Gastrocnemius medialis (tissue), 4 donors: ENCODE measurements around the gene FARSB. TPM values are rescaled to one million over a fixed set of nuclear protein-coding genes. Genes with fewer than 3 reads are reported as not detected.

Experiments used
- ATAC-seq, 2 donors: fragments of 150-250 bp; one replicate each; pipeline ENCODE4 v1.9.1; 2016
- DNase-seq, 2 donors: peaks; one replicate each; pipeline ENCODE4 v3.0.0-alpha.2; 2019
- H3K27ac ChIP-seq, 4 donors: fragments of 200-600 bp; sonication (generic); 1 replicate in 1 of 4; 2 replicates in 3 of 4; pipeline ENCODE4 v1.5.1; 2016 to 2018; ENCODE audit warnings: mild to moderate bottlenecking in 2 of 4, moderate library complexity in 1 of 4
- H3K27me3 ChIP-seq, 3 donors: fragments of 200-600 bp; sonication (generic) in 2 of 3; 1 replicate in 1 of 3; 2 replicates in 2 of 3; pipeline versions ENCODE4 v1.5.1 to v1.6.0; 2016 to 2019; ENCODE audit warnings: mild to moderate bottlenecking in 1 of 3, moderate library complexity in 1 of 3
- H3K36me3 ChIP-seq, 2 donors: fragments of 200-600 bp; sonication (generic) in 1 of 2; one replicate each; pipeline ENCODE4 v1.5.1; 2017 to 2018
- H3K4me1 ChIP-seq, 2 donors: fragments of 200-600 bp; sonication (generic) in 1 of 2; one replicate each; pipeline ENCODE4 v1.5.1; 2016 to 2017; ENCODE audit warnings: mild to moderate bottlenecking in 2 of 2
- H3K4me3 ChIP-seq, 4 donors: fragments of 200-600 bp; sonication (generic) in 3 of 4; 1 replicate in 1 of 4; 2 replicates in 3 of 4; pipeline ENCODE4 v1.5.1; 2016 to 2019; ENCODE audit warnings: mild to moderate bottlenecking in 2 of 4
- H3K9me3 ChIP-seq, 3 donors: fragments of 200-600 bp; sonication (generic) in 2 of 3; 1 replicate in 1 of 3; 2 replicates in 2 of 3; pipeline ENCODE4 v1.5.1; 2016 to 2019
- CTCF ChIP-seq, 5 experiments: fragments of 450-650 bp in 3 of 5; fragments of 200-600 bp in 2 of 5; sonication (generic) in 2 of 5; IDR thresholded peaks in 4 of 5; conservative IDR thresholded peaks in 1 of 5; 1 replicate in 4 of 5; 2 replicates in 1 of 5; pipeline ENCODE4 v1.5.1; 2016 to 2019; ENCODE audit warnings: antibody characterized with exemption in 5 of 5, mild to moderate bottlenecking in 3 of 5, moderate library complexity in 3 of 5
- POLR2A ChIP-seq, 2 donors: fragments of 450-650 bp; IDR thresholded peaks; one replicate each; pipeline ENCODE4 v1.6.1; 2017; ENCODE audit warnings: antibody characterized with exemption in 2 of 2, mild to moderate bottlenecking in 2 of 2, moderate library complexity in 2 of 2
- in situ Hi-C, 4 donors: fragments of 200-750 bp; cut with MboI; loops; one replicate each; pipeline versions ENCODE4 v1.15.0 to v1.8.0; 2017; ENCODE audit warnings: low sequenced_read_pairs in 4 of 4
- intact Hi-C: fragments of 100-400 bp; cut with DNase I; formaldehyde crosslinking; loops from one replicate; pipeline ENCODE4 v1.15.1; 2023; ENCODE audit warnings: low total_unique reads
- total RNA-seq, 4 donors: library from RNA; depleted of rRNA; stranded (reverse); fragments of >200 nt; gene quantifications; one replicate each; pipeline versions ENCODE4 v1.1.0 to v1.2.3, GENCODE V29; 2016

FARSB gene
- total RNA-seq: 10 to 100 TPM; 23.9 to 33.5 (median 29.9) TPM

- Histone ChIP-seq H3K4me1 (peaks cover 35 to 38% of the 10 kb centered on the region in 2 donors), H3K9me3 (no peaks in the 10 kb centered on the region), H3K4me3 (peak within 1 kb of the TSS; percentile 81 to 97 (median 96)), H3K27me3 (no peaks in the 10 kb centered on the region), H3K36me3 (no peaks in the 10 kb centered on the region), H3K27ac (peak within 1 kb of the TSS; percentile 82 to 96 (median 86))
- DNase-seq (peak; percentile 89 to 94), ATAC-seq (peak; percentile 97 to 98)
- TF ChIP-seq POLR2A (IDR thresholded peaks at IDR 0.05): peak; percentile 49 to 65
- no peak for TF ChIP-seq CTCF (IDR thresholded peaks at IDR 0.05 in 4 of 5, conservative IDR thresholded peaks at IDR 0.05 in 1 of 5)
- intact Hi-C loops (loop anchor here (10.0 kb wide), 1 partner anchor 1299 kb away; the partner anchor contains the start of gene MRPL44), in situ Hi-C loops (no loop called here)
These were observed at the start of gene FARSB for GRCh38 chr2:222655787-222656525. Gene FARSB, minus strand, starts transcription at chr2:222656092. Its CDS starts 19 bp downstream, at chr2:222656073.

- Histone ChIP-seq H3K9me3 (no peaks in the 10 kb centered on the region), H3K27me3 (no peaks in the 10 kb centered on the region), H3K4me1 (peaks cover 9 to 15% of the 10 kb centered on the region in 2 donors), H3K36me3 (no peaks in the 10 kb centered on the region), H3K4me3 (no peak overlapping the region), H3K27ac (no peak overlapping the region)
- TF ChIP-seq POLR2A (IDR thresholded peaks at IDR 0.05) (no peak), CTCF (IDR thresholded peaks at IDR 0.05 in 4 of 5, conservative IDR thresholded peaks at IDR 0.05 in 1 of 5) (no peak)
- ATAC-seq (no peak), DNase-seq (no peak)
- intact Hi-C loops (no loop called here), in situ Hi-C loops (no loop called here)
These were observed 48.0 kb upstream of the FARSB start for GRCh38 chr2:222703886-222704285.

- Histone ChIP-seq H3K36me3 (no peaks in the 10 kb centered on the region), H3K4me1 (peaks cover under 1 to 9% of the 10 kb centered on the region in 2 donors), H3K27me3 (no peaks in the 10 kb centered on the region), H3K4me3 (no peak overlapping the region), H3K9me3 (no peaks in the 10 kb centered on the region), H3K27ac (no peak overlapping the region)
- DNase-seq: no peak
- no peak for ATAC-seq
- no peak for TF ChIP-seq POLR2A (IDR thresholded peaks at IDR 0.05)
- TF ChIP-seq CTCF (IDR thresholded peaks at IDR 0.05 in 4 of 5, conservative IDR thresholded peaks at IDR 0.05 in 1 of 5): no peak
- intact Hi-C loops: no loop called here
- in situ Hi-C loops: no loop called here
These were observed 47.2 kb upstream of the FARSB start for GRCh38 chr2:222703091-222703490.

GRCh38 chr2:222701721-222702131, 45.8 kb upstream of the FARSB start:
- TF ChIP-seq CTCF (IDR thresholded peaks at IDR 0.05 in 4 of 5, conservative IDR thresholded peaks at IDR 0.05 in 1 of 5) (no peak), POLR2A (IDR thresholded peaks at IDR 0.05) (no peak)
- Histone ChIP-seq H3K27ac (no peak overlapping the region), H3K4me3 (no peak overlapping the region), H3K9me3 (no peaks in the 10 kb centered on the region), H3K36me3 (no peaks in the 10 kb centered on the region), H3K27me3 (no peaks in the 10 kb centered on the region), H3K4me1 (peaks cover 0 to 4% of the 10 kb centered on the region in 2 donors)
- in situ Hi-C loops (no loop called here), intact Hi-C loops (no loop called here)
- DNase-seq: no peak
- no peak for ATAC-seq
